Body of pancreas (tissue), 4 donors: ENCODE data around the gene CCDC85C.

Source experiments
- POLR2A ChIP-seq, 3 donors: fragments of 450-650 bp; IDR thresholded peaks; one replicate each; pipeline ENCODE4 v1.6.1; 2016; ENCODE audit warnings: antibody characterized with exemption in 3 of 3, mild to moderate bottlenecking in 2 of 3
- TF ChIP-seq, protein P1 (sequence below), 7 experiments: fragments of 450-650 bp in 4 of 7; fragments of 200-600 bp in 3 of 7; sonication (generic) in 3 of 7; IDR thresholded peaks; one replicate each; pipeline ENCODE4 v1.5.1; 2016 to 2019; ENCODE audit warnings: antibody characterized with exemption in 7 of 7

DNA sequence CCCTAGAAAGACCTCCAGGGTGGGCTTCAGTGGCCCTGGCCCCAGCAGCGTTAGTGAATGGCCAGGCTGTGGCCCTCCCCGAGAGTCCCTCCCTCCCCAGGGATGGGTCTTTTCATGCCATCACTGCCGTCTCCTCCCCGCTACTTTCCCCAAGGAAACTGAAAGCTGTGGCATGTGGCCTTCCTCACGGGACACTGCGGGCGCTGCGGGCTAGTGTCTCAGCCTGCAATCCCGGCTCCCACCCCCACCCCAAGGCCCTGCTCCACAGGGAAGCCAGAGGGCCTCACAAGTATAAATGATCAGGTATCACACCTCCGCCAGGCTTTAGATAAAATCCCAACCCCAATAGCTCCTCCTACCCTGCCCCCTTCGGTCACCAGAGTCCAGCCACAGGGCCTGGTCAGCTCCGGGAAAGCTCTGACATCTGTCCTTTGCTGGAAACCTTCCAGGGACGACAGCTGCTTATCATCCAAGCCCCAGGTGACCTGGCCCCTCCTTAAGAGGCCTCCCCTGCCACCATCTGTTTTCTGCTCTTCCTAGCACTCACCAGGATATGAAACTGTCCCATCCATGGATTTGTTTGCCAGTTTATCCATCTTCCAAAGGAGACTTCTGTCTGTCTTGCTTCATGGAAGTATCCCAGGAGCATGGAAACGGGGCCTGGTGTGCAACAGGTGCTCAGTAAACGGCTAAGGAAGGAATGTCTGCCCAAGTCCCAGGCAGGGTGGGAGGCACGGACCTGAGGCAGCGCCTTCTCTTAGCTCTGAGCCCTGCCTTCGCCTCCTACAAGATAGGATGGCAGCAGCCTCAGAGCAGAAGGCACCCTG lies 31.6 kb downstream of the CCDC85C start:
- TF ChIP-seq POLR2A (IDR thresholded peaks at IDR 0.05): no peak
- TF ChIP-seq, protein P1, sequence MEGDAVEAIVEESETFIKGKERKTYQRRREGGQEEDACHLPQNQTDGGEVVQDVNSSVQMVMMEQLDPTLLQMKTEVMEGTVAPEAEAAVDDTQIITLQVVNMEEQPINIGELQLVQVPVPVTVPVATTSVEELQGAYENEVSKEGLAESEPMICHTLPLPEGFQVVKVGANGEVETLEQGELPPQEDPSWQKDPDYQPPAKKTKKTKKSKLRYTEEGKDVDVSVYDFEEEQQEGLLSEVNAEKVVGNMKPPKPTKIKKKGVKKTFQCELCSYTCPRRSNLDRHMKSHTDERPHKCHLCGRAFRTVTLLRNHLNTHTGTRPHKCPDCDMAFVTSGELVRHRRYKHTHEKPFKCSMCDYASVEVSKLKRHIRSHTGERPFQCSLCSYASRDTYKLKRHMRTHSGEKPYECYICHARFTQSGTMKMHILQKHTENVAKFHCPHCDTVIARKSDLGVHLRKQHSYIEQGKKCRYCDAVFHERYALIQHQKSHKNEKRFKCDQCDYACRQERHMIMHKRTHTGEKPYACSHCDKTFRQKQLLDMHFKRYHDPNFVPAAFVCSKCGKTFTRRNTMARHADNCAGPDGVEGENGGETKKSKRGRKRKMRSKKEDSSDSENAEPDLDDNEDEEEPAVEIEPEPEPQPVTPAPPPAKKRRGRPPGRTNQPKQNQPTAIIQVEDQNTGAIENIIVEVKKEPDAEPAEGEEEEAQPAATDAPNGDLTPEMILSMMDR (IDR thresholded peaks at IDR 0.05): no peak
